Inflammatory macrophage (primary cell): ENCODE results near the gene DNASE2.

ENCODE experiments used
- DNase-seq, 2 donors: peaks; one replicate each; pipeline ENCODE4 v3.0.0-alpha.2; 2020 to 2022

The DNASE2 gene

DNA sequence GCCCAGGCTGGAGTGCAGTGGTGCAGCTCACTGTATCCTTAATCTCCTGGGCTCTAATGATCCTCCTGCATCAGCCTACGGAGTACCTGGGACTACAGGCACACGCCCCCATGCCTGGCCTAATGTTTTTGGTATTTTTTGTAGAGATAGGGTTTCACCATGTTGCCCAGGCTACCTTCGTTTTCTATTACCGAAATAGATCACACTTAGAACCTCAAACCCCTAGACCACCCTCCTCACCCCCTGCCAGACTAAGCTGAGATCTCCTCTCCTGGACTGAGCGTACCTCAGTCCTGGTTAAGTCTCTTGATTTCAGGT is 5.4 kb upstream of the DNASE2 start:
- DNase-seq: no peak

DNA sequence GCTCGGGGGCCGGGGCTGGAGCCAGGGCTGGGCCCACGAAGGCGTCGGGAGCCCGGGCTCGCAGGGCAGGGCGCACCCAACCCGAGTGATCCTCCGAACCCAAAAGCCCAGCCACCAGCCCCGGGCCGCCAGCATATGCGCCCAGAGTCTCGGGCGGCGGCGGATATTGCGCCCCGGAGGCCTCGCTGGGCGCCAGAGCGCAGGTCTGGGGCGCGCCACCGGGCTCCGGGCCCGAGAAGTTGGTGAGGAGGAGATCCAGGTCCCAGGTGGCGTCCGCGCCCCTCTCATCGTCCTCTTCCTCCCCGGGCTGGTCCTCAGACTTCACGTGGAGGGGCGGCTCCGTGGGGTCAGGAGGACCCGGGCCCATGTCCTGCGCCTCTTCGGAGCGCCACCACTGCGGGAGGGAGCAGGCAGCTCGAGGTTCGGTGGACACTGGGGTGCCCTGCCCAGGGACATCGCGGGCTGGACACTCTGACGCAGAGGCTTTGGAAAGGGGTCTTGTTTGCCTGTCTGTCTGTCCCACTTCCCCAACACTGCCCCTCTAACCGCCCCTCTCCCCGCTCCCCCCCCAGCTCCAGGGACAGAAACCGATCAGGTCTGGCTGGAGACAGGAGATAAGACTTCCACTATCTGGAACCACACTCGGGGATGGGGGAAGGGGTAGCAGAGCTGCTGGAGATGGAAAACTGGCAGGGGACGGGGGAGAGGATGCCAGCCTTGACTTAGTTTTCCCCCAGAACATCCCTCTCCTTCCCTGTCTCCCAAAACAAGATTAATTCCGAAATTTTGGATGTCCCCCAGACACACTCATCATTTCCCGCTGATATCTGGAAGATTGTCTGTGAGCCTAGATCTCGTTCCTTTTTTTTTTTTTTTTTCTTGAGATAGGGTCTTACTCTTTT is 4.8 kb upstream of the DNASE2 start:
- DNase-seq: no peak

DNA sequence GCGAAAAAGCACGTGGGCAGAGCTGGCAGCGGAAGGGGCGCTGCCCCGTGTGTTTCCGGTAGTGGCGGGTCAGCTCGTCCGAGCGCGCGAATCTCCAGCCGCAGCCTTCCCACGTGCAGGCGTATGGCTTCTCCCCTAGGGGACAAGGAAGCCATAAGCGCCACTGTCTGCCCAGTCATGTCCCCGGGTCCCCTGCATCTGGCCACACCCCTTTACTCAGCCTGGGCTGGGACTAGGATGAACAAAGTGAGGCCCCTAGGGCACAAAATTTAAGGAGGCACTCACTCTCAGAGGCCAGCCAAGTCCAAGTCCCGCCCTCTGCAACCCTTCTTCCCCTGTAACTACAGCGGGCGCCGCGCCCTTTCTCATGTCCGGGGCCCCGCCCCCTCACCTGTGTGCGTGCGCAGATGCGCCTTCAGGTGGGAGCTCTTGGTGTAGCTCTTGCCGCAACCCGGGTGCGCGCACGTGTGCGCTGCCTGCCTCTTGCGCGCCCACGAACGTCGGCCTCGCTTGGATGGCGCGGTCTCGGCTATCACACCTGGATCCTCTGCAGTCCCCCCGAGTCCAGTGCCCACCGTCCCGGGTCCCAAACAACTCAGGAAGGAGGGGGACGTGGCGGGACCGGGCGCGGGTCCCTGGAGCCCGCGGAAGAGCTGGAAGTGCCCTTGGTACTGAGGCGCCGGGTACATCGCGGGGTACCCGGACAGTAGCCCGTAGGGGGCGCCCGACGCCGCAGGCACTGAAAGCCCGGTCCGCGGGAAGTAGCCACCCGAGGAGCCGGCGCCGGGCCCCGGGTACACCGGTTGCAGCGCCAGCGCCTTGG is 3.9 kb upstream of the DNASE2 start:
- peak; percentile 63 to 79 for DNase-seq

DNA sequence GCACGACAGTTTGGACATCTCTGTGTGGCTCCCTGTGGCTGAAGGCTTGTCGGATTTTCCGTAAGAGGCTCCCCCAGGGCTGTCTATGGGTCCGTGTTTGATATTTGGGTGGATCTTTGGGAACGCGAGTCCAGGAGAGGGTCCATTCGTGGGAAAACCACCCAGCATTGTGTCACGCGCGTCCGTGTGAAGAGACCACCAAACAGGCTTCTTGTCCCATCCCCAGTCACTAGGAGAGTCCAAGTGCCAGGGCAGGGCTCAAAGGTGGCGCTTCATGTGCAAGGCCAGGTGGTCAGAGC is 3.3 kb upstream of the DNASE2 start:
- DNase-seq: no peak

DNA sequence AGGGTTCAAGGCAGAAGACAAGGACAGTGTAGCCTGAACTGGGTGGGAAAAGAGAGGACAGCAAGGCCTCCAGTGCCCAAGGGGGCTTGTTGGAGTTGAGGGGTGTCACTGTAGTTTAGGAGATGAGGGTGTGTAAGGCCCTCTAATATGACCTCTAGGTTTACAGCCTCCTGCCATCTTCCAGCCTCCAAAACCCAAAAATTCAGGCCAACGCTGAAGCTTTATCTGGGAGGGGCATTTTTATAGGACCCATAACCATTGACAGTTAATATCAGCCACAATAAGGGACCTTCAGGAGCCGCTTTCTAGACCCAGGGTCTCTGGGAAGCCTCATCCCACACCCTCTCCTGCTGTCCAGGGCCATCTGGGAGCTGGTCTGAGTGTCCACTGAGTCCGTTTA is 3.0 kb upstream of the DNASE2 start:
- no peak for DNase-seq

DNA sequence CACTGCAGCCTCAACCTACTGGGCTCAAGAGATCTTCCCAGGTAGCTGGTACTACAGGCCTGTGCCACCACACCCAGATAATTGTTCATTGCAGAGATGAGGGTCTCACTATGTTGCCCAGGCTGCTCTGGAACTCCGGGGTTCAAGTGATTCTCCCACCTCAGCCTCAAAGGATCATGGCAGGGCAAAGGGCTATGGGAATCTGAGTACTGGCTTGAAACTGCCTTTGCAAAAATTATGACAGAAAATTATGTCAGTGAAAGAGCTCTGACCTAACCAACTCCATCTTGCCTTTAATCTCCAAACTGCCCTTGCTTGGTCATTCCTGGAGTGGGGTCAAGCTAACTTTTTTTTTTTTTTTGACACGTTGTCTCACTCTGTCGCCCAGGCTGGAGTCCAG is 1.3 kb upstream of the DNASE2 start:
- DNase-seq: no peak

DNA sequence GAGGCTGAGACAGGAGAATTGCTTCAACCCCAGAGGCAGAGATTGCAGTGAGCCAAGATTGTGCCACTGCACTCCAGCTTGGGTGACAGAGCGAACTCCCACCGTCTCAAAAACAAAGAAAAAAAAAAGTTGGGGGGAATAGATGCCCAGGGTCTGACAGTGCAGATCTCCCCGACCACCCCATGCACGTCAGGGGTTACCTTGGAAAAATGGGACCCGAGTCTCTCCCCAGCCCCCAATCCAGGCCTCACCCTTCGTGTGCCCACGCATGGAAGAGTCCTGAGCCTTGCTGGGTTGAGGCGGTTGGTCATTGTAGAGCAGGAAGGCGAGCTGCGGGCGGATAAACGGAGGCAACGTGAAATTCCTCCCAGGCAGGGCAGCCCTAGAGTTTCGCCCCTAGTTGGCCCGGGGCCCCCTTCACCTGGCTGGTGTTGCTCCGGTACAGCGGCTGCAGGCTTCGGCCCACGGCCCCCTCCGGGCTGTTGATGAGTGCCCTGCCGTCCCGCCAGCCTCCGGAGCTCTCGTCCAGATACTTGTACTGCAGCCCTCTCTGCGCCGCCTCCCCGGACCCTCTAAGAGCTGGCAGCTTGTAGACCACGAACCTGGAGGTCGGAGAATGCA is 588 bp downstream of the DNASE2 start:
- DNase-seq: peak in 1 of 2 donors; percentile 25

DNA sequence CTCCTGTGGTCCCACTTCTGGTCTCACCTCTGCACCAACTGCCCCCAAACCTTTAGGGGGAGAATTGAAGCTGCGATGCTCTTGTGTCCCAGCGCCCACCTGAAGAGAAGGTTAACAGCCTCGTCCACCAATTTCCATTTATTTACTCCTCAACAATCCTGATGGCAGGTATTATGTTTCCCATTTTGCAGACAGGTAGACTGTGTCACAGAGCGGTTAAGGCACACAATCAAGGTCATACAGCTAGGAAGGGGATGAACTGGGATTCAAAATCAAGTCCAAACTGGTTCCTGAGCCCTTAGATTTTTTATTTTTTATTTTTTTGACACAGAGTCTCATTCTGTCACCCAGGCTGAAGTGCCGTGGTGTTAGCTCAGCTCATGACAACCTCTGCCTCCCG is 6.2 kb downstream of the DNASE2 start:
- DNase-seq: no peak

DNA sequence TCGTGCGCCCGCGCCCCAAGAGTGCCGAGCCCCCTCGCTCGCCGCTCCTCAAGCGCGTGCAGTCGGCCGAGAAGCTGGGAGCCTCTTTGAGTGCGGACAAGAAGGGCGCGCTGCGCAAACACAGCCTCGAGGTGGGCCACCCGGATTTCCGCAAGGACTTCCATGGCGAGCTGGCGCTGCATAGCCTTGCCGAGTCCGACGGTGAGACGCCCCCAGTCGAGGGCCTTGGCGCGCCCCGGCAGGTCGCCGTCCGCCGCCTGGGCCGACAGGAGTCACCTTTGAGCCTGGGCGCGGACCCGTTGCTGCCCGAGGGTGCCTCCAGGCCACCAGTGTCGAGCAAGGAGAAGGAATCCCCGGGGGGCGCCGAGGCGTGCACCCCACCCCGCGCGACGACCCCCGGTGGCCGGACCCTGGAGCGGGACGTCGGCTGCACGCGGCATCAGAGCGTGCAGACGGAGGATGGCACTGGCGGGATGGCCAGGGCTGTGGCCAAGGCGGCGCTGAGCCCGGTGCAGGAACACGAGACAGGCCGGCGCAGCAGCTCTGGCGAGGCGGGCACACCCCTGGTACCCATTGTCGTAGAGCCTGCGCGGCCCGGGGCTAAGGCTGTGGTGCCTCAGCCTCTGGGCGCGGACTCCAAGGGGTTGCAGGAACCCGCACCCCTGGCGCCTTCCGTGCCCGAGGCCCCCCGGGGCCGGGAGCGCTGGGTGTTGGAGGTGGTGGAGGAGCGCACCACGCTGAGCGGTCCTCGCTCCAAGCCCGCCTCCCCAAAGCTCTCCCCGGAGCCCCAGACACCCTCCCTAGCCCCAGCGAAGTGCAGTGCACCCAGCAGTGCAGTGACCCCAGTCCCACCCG is 7.1 kb downstream of the DNASE2 start:
- DNase-seq: no peak

DNA sequence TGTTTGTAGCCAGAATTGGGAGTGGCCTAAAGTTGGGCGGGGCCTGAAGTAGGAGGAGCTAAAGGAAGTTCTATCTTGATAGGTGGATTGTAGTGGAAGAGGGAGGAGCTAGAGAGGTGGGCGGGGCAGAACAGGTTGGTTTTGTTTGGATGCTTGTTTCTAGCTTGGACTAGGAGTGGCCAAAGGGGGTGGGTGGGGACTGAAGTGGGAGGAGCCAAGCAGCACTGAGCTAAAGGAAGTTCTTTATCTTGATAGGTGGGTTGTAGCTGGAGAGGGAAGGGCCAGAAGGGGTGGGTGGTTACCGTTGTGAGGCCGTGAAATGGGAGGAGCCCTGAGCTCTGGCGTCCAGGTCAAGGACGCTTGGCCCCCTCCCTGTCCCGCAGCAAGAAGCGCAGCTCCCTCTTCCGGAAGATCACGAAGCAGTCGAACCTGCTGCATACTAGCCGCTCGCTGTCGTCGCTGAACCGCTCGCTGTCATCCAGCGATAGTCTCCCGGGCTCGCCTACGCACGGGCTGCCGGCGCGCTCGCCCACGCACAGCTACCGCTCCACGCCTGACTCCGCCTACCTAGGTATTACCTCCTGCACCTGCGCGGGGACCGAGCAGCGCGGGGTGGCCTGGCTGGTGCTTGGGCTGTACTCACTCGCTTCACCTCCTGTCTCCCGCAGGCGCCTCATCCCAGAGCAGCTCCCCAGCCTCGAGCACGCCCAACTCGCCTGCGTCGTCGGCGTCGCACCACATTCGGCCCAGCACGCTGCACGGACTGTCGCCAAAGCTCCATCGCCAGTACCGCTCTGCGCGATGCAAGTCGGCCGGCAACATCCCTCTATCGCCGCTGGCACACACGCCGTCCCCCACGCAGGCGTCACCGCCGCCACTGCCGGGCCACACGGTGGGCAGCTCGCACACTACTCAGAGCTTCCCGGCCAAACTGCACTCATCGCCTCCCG is 8.0 kb downstream of the DNASE2 start:
- DNase-seq: peak; percentile 59 to 60

DNA sequence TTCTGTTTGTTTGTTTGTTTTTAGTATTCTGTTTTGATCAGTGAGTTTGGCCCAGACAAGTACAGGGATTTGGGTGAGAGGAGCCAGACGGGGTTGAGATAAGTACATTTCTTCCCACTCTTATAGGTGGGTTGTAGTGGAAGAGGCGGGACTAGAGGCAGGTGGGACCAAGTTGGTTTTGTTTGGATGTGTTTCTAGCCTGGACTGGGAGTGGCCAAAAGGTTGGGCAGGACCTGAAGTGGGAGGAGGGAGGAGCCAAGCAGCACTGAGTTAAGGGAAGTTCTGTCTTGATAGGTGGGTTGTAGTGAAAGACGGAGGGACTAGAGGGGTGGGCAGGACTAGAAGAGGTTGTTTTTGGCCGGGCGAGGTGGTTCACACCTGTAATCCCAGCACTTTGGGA is 9.0 kb downstream of the DNASE2 start:
- DNase-seq: no peak

DNA sequence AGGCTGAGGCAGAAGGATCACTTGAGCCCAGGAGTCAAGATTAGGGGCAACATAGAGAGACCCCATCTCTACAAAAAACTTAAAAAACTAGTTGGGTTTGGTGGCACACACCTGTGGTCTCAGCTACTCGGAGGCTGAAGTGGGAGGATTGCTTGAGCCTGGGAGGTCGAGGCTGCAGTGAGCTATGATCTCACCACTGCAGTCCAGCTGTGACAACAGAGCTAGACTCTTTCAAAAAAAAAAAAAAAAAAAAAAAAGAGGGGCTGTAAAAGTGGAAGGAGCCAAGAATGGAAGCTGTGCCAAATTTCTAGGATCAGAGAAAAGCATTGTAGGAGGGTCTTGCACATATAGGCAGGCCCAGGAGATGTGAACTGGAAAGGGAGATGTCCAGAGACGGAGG is 9.6 kb downstream of the DNASE2 start:
- no peak for DNase-seq

DNA sequence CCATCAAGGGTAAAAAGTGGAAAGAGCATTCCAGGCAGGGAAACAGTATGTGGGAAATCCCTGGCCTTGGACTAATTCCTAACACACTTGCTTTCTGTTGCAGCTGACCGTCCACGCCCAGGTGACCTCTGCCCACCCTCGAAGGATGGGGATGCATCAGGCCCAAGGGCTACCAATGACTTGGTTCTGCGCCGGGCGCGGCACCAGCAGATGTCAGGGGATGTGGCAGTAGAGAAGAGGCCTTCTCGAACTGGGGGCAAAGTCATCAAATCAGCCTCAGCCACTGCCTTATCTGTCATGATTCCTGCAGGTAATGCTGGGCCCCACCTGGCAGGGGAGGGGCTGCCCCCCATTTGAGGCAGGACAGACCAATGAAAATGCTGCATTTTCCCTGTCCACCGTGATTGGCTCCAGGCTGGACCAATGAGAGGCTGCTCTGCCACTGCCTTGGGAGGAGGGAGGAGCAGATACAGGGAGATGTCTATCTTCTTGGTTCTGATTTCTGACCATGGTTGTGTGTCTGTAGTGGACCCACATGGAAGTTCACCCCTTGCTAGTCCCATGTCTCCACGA is 12.6 kb downstream of the DNASE2 start:
- no peak for DNase-seq

DNA sequence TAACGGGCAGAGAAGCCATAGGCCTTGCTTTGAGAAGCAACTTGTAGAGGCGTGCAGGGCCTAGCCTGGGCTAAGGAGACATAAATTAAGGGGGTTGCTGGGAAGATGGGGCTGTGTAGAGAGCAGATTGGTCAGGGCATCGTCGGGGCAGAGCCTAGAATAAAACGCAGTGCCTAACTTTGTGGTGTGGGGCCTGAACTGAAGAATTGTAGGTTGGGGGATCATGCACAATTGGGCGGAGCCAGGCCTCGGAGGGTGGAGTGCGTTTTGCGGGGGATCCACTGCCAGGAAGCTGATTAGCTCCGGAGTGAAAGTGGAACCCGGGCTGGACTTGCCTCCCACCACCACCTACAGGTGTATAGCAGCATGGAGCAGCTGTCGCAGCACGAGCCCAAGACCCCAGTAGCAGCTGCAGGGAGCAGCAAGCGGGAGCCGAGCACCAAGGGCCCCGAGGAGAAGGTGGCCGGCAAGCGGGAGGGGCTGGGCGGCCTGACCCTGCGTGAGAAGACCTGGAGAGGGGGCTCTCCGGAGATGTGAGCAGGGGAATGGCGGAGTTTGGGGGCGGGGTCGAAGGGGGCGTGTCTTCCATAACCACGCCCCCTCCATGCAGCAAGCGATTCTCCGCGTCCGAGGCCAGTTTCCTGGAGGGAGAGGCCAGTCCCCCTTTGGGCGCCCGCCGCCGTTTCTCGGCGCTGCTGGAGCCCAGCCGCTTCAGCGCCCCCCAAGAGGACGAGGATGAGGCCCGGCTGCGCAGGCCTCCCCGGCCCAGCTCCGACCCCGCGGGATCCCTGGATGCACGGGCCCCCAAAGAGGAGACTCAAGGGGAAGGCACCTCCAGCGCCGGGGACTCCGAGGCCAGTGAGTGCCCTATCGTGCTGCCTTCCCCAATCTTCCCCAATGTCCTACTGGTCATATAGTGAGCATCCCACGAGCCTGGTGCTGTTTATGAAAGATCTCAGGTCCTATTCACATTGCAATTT is 13.8 kb downstream of the DNASE2 start:
- peak; percentile 33 to 54 for DNase-seq

DNA sequence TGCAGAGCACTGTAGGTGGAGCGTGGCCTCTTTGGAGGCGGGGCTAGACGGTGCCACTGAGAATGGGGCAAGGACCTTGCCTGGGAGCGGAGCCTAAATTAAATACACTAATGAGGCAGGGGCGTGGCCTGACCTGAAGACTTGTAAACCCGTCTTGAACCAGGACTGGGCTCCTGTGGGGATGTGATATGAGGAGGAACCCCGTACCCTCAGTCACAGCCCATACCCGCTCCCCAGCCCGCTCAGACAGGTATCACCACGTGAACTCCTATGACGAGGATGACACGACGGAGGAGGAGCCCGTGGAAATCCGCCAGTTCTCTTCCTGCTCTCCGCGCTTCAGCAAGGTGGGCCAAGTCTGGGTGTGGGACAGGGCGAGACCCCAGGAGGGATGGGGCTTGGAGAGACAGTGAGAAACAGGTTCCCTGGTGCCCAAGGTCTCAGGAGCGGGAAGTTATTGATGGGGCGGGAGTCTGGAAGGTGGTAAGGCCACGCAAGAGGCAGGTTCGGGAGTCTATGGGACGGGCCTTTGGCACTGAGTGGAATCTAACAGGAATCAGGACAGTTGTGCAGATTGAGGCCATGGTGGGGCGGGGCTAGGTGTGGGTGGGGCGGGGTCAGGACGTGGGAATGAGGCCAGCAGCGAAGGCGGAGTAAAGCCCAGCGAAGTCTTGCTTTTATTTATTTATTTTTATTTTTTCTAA is 14.7 kb downstream of the DNASE2 start:
- DNase-seq: no peak

DNA sequence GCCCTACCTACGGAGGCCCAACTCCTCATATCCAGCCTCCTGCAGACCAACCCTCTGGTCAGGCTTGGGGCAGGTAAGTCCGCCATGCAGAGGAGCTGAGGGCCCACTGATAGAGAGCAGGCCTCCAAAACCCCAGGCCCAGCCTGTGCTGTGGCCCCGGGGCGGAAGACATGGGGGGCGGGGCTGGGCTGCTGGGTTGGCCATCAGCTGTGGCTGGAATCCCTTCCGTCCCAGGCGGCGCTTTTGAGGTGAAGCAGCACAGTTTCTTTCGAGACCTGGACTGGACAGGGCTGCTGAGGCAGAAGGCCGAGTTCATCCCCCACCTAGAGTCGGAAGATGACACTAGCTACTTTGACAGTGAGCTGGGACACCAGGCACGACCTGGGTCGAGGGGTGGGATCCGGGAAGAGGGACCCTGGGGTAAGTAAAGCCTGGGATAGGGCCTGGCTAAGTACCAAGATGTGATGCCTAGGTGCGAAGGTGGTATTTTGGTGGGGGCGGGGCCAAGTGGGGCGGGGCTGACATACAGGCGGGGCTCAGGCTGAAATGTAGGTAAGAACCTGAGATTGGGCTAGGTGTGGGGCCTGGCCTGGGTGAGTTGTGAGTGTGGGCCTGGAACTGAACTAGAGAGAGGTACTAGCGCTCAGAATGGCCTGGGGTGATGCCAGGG is 15.4 kb downstream of the DNASE2 start:
- DNase-seq: no peak

DNA sequence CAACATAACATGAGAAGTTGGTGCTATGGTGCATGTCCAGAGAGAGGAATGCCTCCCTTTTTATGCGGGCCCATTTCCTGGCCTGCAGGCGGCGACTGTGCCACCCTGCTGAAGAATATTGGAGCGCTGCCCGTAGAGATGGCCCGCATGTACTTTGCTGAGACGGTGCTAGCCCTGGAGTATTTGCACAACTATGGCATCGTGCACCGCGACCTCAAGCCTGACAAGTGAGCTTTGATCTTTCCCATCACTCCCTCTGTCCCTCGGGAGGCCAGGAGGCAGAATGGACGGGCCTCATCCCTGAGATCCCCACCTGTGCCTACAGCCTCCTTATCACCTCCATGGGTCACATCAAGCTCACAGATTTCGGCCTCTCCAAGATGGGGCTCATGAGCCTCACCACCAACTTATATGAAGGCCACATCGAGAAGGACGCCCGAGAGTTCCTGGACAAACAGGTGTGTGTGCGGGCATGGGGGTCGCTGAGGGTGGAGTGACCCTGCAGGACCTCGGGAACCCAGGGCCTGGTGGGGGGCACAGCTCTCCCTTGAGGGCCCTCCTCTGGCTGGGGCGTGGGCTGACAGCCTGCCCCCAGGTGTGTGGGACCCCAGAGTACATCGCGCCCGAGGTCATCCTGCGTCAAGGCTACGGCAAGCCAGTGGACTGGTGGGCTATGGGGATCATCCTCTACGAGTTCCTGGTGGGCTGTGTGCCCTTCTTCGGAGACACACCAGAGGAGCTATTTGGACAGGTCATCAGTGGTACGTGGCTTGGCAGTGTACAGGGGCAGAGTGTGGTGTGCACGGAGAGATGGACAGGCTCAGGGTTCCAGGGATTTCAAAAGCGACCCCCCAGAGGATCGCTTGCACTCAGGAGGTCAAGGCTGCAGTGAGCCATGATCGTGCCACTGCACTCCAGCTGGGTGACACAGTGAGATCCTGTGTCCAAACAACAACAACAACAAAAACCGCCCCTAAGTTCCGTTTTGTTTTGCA is 16.2 kb downstream of the DNASE2 start:
- no peak for DNase-seq
